ENCODE measurements around the gene APCDD1.

Gene APCDD1

GRCh38 chr18:10530852-10531251 lies 76.4 kb downstream of the APCDD1 start:
- no peak for TF ChIP-seq EGR1 (IDR thresholded peaks at IDR 0.05)
- no peak for TF ChIP-seq ZBTB7A (IDR thresholded peaks at IDR 0.05; ENCODE audit: low read depth)
- no peak for TF ChIP-seq REST (IDR thresholded peaks at IDR 0.05; ENCODE audit: low read depth)
- TF ChIP-seq TEAD4 (IDR thresholded peaks at IDR 0.05) = no peak
- TF ChIP-seq CEBPB (IDR thresholded peaks at IDR 0.05) = no peak
- no peak for TF ChIP-seq FOXM1 (IDR thresholded peaks at IDR 0.05; ENCODE audit: borderline replicate concordance, low read depth)
- no peak for TF ChIP-seq TCF12 (IDR thresholded peaks at IDR 0.05; ENCODE audit: low read depth)
- TF ChIP-seq TAF1 (IDR thresholded peaks at IDR 0.05; ENCODE audit: low read depth) = no peak
- no peak for TF ChIP-seq NFIC (IDR thresholded peaks at IDR 0.05)
- no peak for TF ChIP-seq RAD21 (IDR thresholded peaks at IDR 0.05; ENCODE audit: low read depth)
- no peak for TF ChIP-seq CREB1 (IDR thresholded peaks at IDR 0.05; ENCODE audit: low read depth)
- no peak for TF ChIP-seq MAX (IDR thresholded peaks at IDR 0.05)
- TF ChIP-seq USF1 (IDR thresholded peaks at IDR 0.05) = no peak
- no peak for TF ChIP-seq EP300 (IDR thresholded peaks at IDR 0.05; ENCODE audit: borderline replicate concordance)
- no peak for TF ChIP-seq YY1 (IDR thresholded peaks at IDR 0.05; ENCODE audit: low read depth)

- no peak for TF ChIP-seq MAX (IDR thresholded peaks at IDR 0.05)
- no peak for TF ChIP-seq REST (IDR thresholded peaks at IDR 0.05; ENCODE audit: low read depth)
- no peak for TF ChIP-seq RAD21 (IDR thresholded peaks at IDR 0.05; ENCODE audit: low read depth)
- no peak for TF ChIP-seq TAF1 (IDR thresholded peaks at IDR 0.05; ENCODE audit: low read depth)
- no peak for TF ChIP-seq EP300 (IDR thresholded peaks at IDR 0.05; ENCODE audit: borderline replicate concordance)
- no peak for TF ChIP-seq ZBTB7A (IDR thresholded peaks at IDR 0.05; ENCODE audit: low read depth)
- TF ChIP-seq TCF12 (IDR thresholded peaks at IDR 0.05; ENCODE audit: low read depth) = no peak
- no peak for TF ChIP-seq CREB1 (IDR thresholded peaks at IDR 0.05; ENCODE audit: low read depth)
- TF ChIP-seq FOXM1 (IDR thresholded peaks at IDR 0.05; ENCODE audit: borderline replicate concordance, low read depth) = no peak
- no peak for TF ChIP-seq NFIC (IDR thresholded peaks at IDR 0.05)
- no peak for TF ChIP-seq EGR1 (IDR thresholded peaks at IDR 0.05)
- TF ChIP-seq CEBPB (IDR thresholded peaks at IDR 0.05) = no peak
- no peak for TF ChIP-seq TEAD4 (IDR thresholded peaks at IDR 0.05)
Observed at GRCh38 chr18:10533111-10533510, 78.7 kb downstream of the APCDD1 start.

- TF ChIP-seq RAD21 (IDR thresholded peaks at IDR 0.05; ENCODE audit: low read depth) (no peak), TAF1 (IDR thresholded peaks at IDR 0.05; ENCODE audit: low read depth) (no peak), EP300 (IDR thresholded peaks at IDR 0.05; ENCODE audit: borderline replicate concordance) (no peak), MAX (IDR thresholded peaks at IDR 0.05) (no peak), EGR1 (IDR thresholded peaks at IDR 0.05) (no peak), TCF12 (IDR thresholded peaks at IDR 0.05; ENCODE audit: low read depth) (no peak)
Observed at GRCh38 chr18:10536280-10536679, 81.8 kb downstream of the APCDD1 start.

- no peak for TF ChIP-seq EP300 (IDR thresholded peaks at IDR 0.05; ENCODE audit: borderline replicate concordance)
- no peak for TF ChIP-seq TEAD4 (IDR thresholded peaks at IDR 0.05)
- TF ChIP-seq FOXM1 (IDR thresholded peaks at IDR 0.05; ENCODE audit: borderline replicate concordance, low read depth) = no peak
- TF ChIP-seq MAX (IDR thresholded peaks at IDR 0.05) = no peak
- TF ChIP-seq TCF12 (IDR thresholded peaks at IDR 0.05; ENCODE audit: low read depth) = no peak
- no peak for TF ChIP-seq RAD21 (IDR thresholded peaks at IDR 0.05; ENCODE audit: low read depth)
- TF ChIP-seq CREB1 (IDR thresholded peaks at IDR 0.05; ENCODE audit: low read depth) = no peak
- TF ChIP-seq REST (IDR thresholded peaks at IDR 0.05; ENCODE audit: low read depth) = no peak
- TF ChIP-seq NFIC (IDR thresholded peaks at IDR 0.05) = no peak
- TF ChIP-seq CEBPB (IDR thresholded peaks at IDR 0.05) = no peak
- TF ChIP-seq USF1 (IDR thresholded peaks at IDR 0.05) = no peak
- TF ChIP-seq TAF1 (IDR thresholded peaks at IDR 0.05; ENCODE audit: low read depth) = no peak
- no peak for TF ChIP-seq EGR1 (IDR thresholded peaks at IDR 0.05)
Observed at GRCh38 chr18:10537765-10538164, 83.3 kb downstream of the APCDD1 start.

Data from Ishikawa (cell line).